ENCODE measurements around the gene DYRK3. TPM values are rescaled to one million over a fixed set of nuclear protein-coding genes. Genes with fewer than 3 reads are reported as not detected.

Gene DYRK3
- total RNA-seq (2022; extraction: Qiagen RNA extraction; ENCODE audit: low read depth) = 8.1 to 10.1 TPM (median 9.3 TPM) in 5 replicates

DNA sequence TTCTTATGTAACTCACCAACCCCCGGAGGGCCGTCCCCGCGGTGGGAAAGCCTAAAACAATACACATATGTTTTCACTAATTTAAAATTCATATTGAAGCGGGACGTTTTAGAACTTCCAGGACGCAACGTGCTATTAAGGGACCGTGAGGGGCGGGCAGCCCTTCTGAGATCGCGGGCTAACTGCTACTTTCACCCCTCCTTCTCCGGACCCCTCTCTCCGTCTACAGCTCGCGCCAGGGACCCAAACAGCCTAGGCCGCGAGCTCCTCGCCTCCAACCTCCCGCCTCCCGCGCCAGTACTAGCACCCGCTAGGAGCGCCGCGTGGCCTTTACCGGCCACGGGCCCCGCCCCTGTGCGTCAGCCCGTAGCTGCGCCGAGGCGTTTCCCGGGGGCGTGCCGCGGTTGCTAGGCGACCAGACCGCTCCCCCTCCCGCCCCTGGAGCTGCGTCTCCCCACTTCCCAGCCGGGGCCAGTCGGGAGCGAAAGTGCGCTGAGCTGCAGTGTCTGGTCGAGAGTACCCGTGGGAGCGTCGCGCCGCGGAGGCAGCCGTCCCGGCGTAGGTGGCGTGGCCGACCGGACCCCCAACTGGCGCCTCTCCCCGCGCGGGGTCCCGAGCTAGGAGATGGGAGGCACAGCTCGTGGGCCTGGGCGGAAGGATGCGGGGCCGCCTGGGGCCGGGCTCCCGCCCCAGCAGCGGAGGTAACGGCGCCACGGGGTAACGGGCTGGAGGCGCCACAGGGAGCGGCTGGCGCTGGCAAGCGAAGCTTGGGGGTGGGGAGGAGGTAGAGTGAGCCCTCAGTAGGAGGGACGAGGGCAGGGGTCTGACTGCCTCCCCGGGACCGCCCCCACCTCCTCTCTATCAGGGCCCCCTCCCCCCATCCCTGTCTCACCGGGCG, at the start of gene DYRK3:
Gene DYRK3 (plus strand): TSS at position 457 of the 898 bp plus-strand sequence. CDS start 168 bp downstream, at position 625.

DNA sequence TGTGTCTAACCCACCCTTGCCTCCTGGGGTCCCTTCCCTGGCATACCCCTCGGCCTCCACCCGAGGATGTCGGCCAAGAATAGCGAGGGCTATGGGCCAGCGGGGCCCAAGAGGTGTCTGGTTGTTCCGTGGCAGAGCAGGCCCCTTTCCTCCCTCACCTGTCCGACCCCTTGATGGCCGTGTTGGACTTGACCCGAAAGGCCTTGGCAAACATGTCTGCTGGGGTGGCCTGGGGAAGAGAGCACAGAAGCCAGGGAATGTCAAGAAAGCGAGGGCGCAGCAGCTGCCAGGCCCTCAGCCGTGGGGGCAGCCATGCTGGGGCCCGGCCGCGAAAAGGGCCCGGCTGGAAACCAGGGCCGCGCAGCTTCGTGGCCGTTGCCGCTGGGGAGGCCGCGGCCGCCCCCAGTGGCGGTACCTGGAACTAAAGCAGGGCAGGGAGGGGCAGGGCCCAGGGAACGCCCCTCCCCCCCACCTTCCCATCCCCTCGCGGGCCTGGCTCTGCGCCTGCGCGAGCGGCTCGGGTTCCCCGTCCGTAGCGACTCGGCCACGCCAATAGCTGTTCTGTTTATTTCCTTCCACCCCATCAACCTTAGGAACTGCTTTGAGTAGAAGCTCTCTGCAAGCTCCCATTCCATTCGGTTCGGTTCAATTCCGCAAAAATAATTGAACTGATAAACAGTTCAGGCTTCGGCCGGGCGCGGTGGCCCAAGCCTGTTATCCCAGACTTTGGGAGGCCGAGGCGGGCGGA, 23.0 kb upstream of the DYRK3 start, which contains the start of gene EIF2D:
Gene EIF2D (minus strand): TSS at position 337 of the 748 bp plus-strand sequence. CDS start 123 bp downstream, at position 214.

DNA sequence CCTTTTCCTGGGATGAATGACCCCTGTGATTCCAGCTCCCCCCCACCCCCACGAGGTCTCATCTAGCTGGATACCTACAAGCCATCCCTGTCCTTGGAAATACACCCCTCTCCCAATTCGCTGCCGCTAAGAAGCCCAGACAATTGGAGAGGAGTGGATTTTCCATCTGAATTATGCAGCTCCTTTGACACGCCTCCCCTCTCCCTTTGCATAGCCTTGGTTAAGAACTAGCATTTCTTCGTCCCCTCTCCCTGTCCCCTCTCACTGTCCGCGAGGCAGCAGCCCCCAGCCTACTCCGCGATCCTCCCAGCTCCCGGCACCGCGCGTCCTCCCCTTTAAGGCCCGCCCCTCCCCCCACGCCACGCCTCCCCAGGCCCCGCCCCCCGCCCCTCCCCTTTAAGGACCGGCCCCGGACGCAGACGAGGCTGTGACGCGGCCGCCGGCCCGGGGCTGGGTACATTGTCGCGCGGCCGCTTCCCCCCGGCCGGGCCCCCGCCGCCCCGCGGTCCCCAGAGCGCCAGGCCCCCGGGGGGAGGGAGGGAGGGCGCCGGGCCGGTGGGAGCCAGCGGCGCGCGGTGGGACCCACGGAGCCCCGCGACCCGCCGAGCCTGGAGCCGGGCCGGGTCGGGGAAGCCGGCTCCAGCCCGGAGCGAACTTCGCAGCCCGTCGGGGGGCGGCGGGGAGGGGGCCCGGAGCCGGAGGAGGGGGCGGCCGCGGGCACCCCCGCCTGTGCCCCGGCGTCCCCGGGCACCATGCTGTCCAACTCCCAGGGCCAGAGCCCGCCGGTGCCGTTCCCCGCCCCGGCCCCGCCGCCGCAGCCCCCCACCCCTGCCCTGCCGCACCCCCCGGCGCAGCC, 49.4 kb downstream of the DYRK3 start, which contains the start of gene MAPKAPK2:
Gene MAPKAPK2 (plus strand): TSS at position 428 of the 856 bp plus-strand sequence. CDS start 325 bp downstream, at position 753.

Other genes starting within 250 kb of the DYRK3 start
- gene IKBKE, start 165.1 kb upstream of the DYRK3 start, total RNA-seq (2022; extraction: Qiagen RNA extraction; ENCODE audit: low read depth) = 3.3 to 8.4 TPM (median 6.6 TPM) in 5 replicates
- gene RASSF5, start 128.0 kb upstream of the DYRK3 start, total RNA-seq (2022; extraction: Qiagen RNA extraction; ENCODE audit: low read depth) = 0.87 to 1.6 TPM (median 0.95 TPM) in 5 replicates
- gene EIF2D, start 23.1 kb upstream of the DYRK3 start, total RNA-seq (2022; extraction: Qiagen RNA extraction; ENCODE audit: low read depth) = 30.3 to 36.6 TPM (median 34.8 TPM) in 5 replicates
- 58.7 to 81.1 TPM (median 72.4 TPM) in 5 replicates for gene MAPKAPK2, start 49.4 kb downstream of the DYRK3 start, total RNA-seq (2022; extraction: Qiagen RNA extraction; ENCODE audit: low read depth)
- not detected in 5 replicates for gene IL19, start 135.2 kb downstream of the DYRK3 start, total RNA-seq (2022; extraction: Qiagen RNA extraction; ENCODE audit: low read depth)
- not detected in 5 replicates for gene IL10, start 137.0 kb downstream of the DYRK3 start, total RNA-seq (2022; extraction: Qiagen RNA extraction; ENCODE audit: low read depth)
- gene IL20, start 230.1 kb downstream of the DYRK3 start, total RNA-seq (2022; extraction: Qiagen RNA extraction; ENCODE audit: low read depth) = not detected in 5 replicates

All from A549 treated with ZK216348 at 1 μM for 4 hours (cell line).